ENCODE measurements around the gene FARP1.
A peak's percentile ranks its signal among the peaks of the same experiment; 100 is the strongest.

The FARP1 gene

DNA sequence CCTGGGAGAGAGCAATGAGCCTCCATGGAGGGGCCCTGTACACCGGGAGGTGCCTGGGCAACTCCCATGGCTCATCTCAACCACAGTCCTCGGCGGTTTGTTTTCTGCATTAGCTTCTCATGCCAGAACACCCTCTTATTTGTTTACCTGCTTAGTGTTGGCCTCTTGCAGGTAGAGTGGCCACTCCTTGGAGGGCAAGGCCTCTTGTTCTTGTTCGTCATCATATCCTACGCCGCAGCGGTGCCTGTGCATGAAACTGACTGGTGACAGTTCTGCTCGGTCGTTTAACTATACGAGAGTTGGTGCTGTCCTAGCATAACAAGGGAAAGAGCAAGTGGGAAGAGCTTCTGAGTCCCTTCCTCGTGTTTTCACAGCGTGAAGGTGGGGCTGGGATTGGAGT lies 74.7 kb downstream of the FARP1 start:
- ChIA-PET POLR2A (no interaction called here), CTCF (no interaction called here)
- no peak overlapping the region for H3K27ac ChIP-seq (ENCODE audit: extremely low read depth, low read depth, low read length)

DNA sequence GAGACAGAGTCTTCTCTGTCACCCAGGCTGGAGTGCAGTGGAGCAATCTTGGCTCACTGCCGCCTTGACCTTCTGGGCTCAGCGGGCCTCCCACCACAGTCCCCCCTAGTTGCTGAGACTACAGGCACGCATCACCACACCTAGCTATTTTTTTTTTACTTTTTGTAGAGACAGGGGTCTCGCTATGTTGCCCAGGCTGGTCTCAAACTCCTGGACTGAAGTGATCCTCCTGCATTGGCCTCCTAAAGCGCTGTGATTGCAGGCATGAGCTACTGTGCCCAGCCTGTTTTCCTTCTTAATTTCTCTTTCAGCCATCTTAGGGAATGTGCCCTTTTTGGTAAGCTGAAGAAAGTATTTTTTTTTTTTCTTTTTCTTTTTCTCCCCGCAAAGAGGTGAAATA lies 76.8 kb downstream of the FARP1 start:
- Histone ChIP-seq H3K4me1 (ENCODE audit: control insufficient read depth, insufficient read depth, low read length) (peaks cover 21% of the 10 kb centered on the region), H3K4me3 (ENCODE audit: low read depth, low read length) (no peak overlapping the region), H3K9me3 (ENCODE audit: control insufficient read depth, insufficient read depth, low read depth, low read length) (no peaks in the 10 kb centered on the region), H3K27ac (ENCODE audit: extremely low read depth, low read depth, low read length) (no peak overlapping the region), H3K36me3 (ENCODE audit: control insufficient read depth in 2 of 2, insufficient read depth in 1 of 2, low read length in 2 of 2) (peaks cover 0 to 2% of the 10 kb centered on the region in 2 experiments; a peak in 1 of 3 replicates)
- TF ChIP-seq ZIC2 (tag by site-specific recombination; IDR thresholded peaks at IDR 0.05) (no peak), PRDM1 (tag by site-specific recombination; IDR thresholded peaks at IDR 0.05) (0 out of 2 replicates have a peak, but pooled peaks have one; percentile 9), ZNF121 (tag by site-specific recombination; IDR thresholded peaks at IDR 0.05) (peak; percentile 75)
- POLR2A ChIA-PET: no interaction called here
- CTCF ChIA-PET: interaction anchor here (0.6 kb wide), 1 partner anchor 112 kb away, joined by 4 read pairs; no protein-coding TSS in a partner anchor

More for the DNA sequence above, 74.7 kb downstream of the FARP1 start:
- no peak overlapping the region for H3K4me3 ChIP-seq (ENCODE audit: low read depth, low read length)
- peaks cover 0 to 3% of the 10 kb centered on the region in 2 experiments; a peak in 1 of 3 replicates for H3K36me3 ChIP-seq (ENCODE audit: control insufficient read depth in 2 of 2, insufficient read depth in 1 of 2, low read length in 2 of 2)
- no peaks in the 10 kb centered on the region for H3K9me3 ChIP-seq (ENCODE audit: control insufficient read depth, insufficient read depth, low read depth, low read length)
- TF ChIP-seq GLI4 (tag by site-specific recombination; IDR thresholded peaks at IDR 0.05): no peak
- TF ChIP-seq ZNF555 (tag by site-specific recombination; conservative IDR thresholded peaks at IDR 0.05): no peak
- TF ChIP-seq ZBTB48 (tag by site-specific recombination; IDR thresholded peaks at IDR 0.05): no peak
- no peak for TF ChIP-seq ZFP41 (tag by site-specific recombination; IDR thresholded peaks at IDR 0.05; ENCODE audit: borderline replicate concordance)
- TF ChIP-seq, protein P1, sequence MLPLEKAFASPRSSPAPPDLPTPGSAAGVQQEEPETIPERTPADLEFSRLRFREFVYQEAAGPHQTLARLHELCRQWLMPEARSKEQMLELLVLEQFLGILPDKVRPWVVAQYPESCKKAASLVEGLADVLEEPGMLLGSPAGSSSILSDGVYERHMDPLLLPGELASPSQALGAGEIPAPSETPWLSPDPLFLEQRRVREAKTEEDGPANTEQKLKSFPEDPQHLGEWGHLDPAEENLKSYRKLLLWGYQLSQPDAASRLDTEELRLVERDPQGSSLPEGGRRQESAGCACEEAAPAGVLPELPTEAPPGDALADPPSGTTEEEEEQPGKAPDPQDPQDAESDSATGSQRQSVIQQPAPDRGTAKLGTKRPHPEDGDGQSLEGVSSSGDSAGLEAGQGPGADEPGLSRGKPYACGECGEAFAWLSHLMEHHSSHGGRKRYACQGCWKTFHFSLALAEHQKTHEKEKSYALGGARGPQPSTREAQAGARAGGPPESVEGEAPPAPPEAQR (tag by site-specific recombination; IDR thresholded peaks at IDR 0.05): no peak
- no peak for TF ChIP-seq ZNF626 (tag by site-specific recombination; IDR thresholded peaks at IDR 0.05)
- no peak for TF ChIP-seq ZNF560 (tag by site-specific recombination; IDR thresholded peaks at IDR 0.05; ENCODE audit: borderline replicate concordance)
- TF ChIP-seq ZNF660 (tag by site-specific recombination; IDR thresholded peaks at IDR 0.05): no peak
- TF ChIP-seq, protein P2, sequence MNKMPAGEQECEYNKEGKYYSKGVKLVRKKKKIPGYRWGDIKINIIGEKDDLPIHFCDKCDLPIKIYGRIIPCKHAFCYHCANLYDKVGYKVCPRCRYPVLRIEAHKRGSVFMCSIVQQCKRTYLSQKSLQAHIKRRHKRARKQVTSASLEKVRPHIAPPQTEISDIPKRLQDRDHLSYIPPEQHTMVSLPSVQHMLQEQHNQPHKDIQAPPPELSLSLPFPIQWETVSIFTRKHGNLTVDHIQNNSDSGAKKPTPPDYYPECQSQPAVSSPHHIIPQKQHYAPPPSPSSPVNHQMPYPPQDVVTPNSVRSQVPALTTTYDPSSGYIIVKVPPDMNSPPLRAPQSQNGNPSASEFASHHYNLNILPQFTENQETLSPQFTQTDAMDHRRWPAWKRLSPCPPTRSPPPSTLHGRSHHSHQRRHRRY (tag by site-specific recombination; IDR thresholded peaks at IDR 0.05): no peak
- TF ChIP-seq ZNF292 (tag by site-specific recombination; IDR thresholded peaks at IDR 0.05; ENCODE audit: borderline replicate concordance, low read depth): no peak
- TF ChIP-seq ZNF571 (tag by site-specific recombination; IDR thresholded peaks at IDR 0.05): no peak
- TF ChIP-seq ZNF664 (tag by site-specific recombination; IDR thresholded peaks at IDR 0.05): no peak
- no peak for TF ChIP-seq ZNF175 (tag by site-specific recombination; IDR thresholded peaks at IDR 0.05)
- no peak for TF ChIP-seq ZNF174 (tag by site-specific recombination; IDR thresholded peaks at IDR 0.05)
- peaks cover 18% of the 10 kb centered on the region for H3K4me1 ChIP-seq (ENCODE audit: control insufficient read depth, insufficient read depth, low read length)

DNA sequence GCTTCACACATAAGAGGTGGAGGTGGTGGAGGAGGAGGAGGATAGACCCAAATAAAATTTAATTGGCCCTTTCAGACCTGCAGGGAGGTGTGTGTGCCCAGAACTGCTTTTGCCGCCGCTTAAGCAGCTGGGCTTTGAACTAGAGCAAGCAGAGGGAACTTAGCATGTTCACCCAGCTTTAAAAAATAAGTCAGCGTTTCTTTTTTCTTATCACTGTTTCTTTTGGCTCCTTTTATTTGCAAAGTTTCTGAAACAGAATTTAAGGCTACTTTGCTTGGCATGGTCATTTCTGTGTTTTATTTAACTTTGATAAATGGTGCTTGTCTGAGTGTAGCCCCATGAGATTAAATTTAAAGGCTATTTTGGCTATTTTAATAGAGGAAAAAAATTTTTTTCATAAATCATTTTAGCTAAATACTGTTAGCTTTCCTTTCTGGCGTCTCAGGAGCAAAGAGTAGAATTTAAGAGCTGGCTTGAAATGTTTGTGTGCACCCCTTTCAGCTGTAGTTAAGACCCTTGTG lies 77.4 kb downstream of the FARP1 start:
- Histone ChIP-seq H3K36me3 (ENCODE audit: control insufficient read depth in 2 of 2, insufficient read depth in 1 of 2, low read length in 2 of 2) (no peaks in the 10 kb centered on the region), H3K9me3 (ENCODE audit: control insufficient read depth, insufficient read depth, low read depth, low read length) (no peaks in the 10 kb centered on the region), H3K4me3 (ENCODE audit: low read depth, low read length) (no peak overlapping the region), H3K4me1 (ENCODE audit: control insufficient read depth, insufficient read depth, low read length) (peaks cover 21% of the 10 kb centered on the region), H3K27ac (ENCODE audit: extremely low read depth, low read depth, low read length) (no peak overlapping the region)
- CTCF ChIA-PET: no interaction called here
- POLR2A ChIA-PET: no interaction called here
- peak; percentile 78; the same call in 1 of the 2 replicates for TF ChIP-seq ZNF341 (tag by site-specific recombination; IDR thresholded peaks at IDR 0.05; ENCODE audit: low read depth)
- TF ChIP-seq ZNF837 (tag by site-specific recombination; IDR thresholded peaks at IDR 0.05): no peak
- TF ChIP-seq, protein P3, sequence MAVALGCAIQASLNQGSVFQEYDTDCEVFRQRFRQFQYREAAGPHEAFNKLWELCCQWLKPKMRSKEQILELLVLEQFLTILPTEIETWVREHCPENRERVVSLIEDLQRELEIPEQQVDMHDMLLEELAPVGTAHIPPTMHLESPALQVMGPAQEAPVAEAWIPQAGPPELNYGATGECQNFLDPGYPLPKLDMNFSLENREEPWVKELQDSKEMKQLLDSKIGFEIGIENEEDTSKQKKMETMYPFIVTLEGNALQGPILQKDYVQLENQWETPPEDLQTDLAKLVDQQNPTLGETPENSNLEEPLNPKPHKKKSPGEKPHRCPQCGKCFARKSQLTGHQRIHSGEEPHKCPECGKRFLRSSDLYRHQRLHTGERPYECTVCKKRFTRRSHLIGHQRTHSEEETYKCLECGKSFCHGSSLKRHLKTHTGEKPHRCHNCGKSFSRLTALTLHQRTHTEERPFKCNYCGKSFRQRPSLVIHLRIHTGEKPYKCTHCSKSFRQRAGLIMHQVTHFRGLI (tag by site-specific recombination; IDR thresholded peaks at IDR 0.05): peak; percentile 30; the same call in 1 of the 2 replicates
